IMR-90 (cell line): ENCODE data around the gene DLEU7.

Source experiments
- BHLHE40 ChIP-seq: fragments of 150-350 bp; IDR thresholded peaks from 2 replicates; pipeline ENCODE4 v1.6.1; 2016; ENCODE audit warnings: mild to moderate bottlenecking, low read depth, low read length
- CEBPB ChIP-seq: IDR thresholded peaks from 2 replicates; pipeline ENCODE4 v1.6.1; 2012; ENCODE audit warnings: low read depth, low read length, improper control_type of control experiment
- CHD1 ChIP-seq: IDR thresholded peaks from 2 replicates; pipeline ENCODE4 v1.6.1; 2012; ENCODE audit warnings: low read depth, low read length, improper control_type of control experiment
- CTCF ChIP-seq: conservative IDR thresholded peaks from 2 replicates; pipeline ENCODE4 v1.5.1; 2012; ENCODE audit warnings: mild to moderate bottlenecking, low read depth, low read length, improper control_type of control experiment
- FOS ChIP-seq: fragments of 150-350 bp; IDR thresholded peaks from 2 replicates; pipeline ENCODE4 v1.6.1; 2016; ENCODE audit warnings: low read depth, low read length
- MAFK ChIP-seq: IDR thresholded peaks from 2 replicates; pipeline ENCODE4 v1.6.1; 2012; ENCODE audit warnings: low read depth, low read length, improper control_type of control experiment
- MXI1 ChIP-seq: IDR thresholded peaks from 2 replicates; pipeline ENCODE4 v1.6.1; 2012; ENCODE audit warnings: low read depth, mild to moderate bottlenecking, low read length, moderate library complexity, borderline replicate concordance
- NFE2L2 ChIP-seq: fragments of 150-350 bp; IDR thresholded peaks from 2 replicates; pipeline ENCODE4 v1.6.1; 2016; ENCODE audit warnings: low read depth, mild to moderate bottlenecking, low read length
- POLR2A ChIP-seq: IDR thresholded peaks from 2 replicates; pipeline ENCODE4 v1.6.1; 2012; ENCODE audit warnings: mild to moderate bottlenecking, low read depth, low read length
- RAD21 ChIP-seq: IDR thresholded peaks from 2 replicates; pipeline ENCODE4 v1.6.1; 2012; ENCODE audit warnings: low read length, improper control_type of control experiment
- RCOR1 ChIP-seq: IDR thresholded peaks from 2 replicates; pipeline ENCODE4 v1.6.1; 2012; ENCODE audit warnings: mild to moderate bottlenecking, low read length, improper control_type of control experiment; ENCODE audit not compliant: insufficient replicate concordance
- RFX5 ChIP-seq: IDR thresholded peaks from 2 replicates; pipeline ENCODE4 v1.8.0; 2012; ENCODE audit warnings: low read depth, mild to moderate bottlenecking, low read length, moderate library complexity
- SMC3 ChIP-seq: fragments of 150-350 bp; IDR thresholded peaks from 2 replicates; pipeline ENCODE4 v1.6.1; 2016; ENCODE audit warnings: low read depth, mild to moderate bottlenecking, antibody characterized with exemption, low read length, moderate library complexity
- USF2 ChIP-seq: fragments of 150-350 bp; IDR thresholded peaks from 2 replicates; pipeline ENCODE4 v1.6.1; 2017; ENCODE audit warnings: mild to moderate bottlenecking, antibody characterized with exemption, low read length, low read depth

GRCh38 chr13:50839828-50840227 is 3.7 kb downstream of the DLEU7 start:
- TF ChIP-seq RCOR1 (no peak), POLR2A (no peak), FOS (no peak), CTCF (no peak), CEBPB (no peak), BHLHE40 (no peak), MXI1 (no peak), MAFK (no peak), RAD21 (no peak), SMC3 (no peak), RFX5 (no peak), USF2 (no peak), NFE2L2 (no peak), CHD1 (no peak)
